ENCODE measurements around the gene TMPRSS15. TPM values are rescaled to one million over a fixed set of nuclear protein-coding genes. Genes with fewer than 3 reads are reported as not detected.

Gene TMPRSS15
- total and polyA plus RNA-seq, 4 donors, result 0.10 to 0.61 (median 0.13) TPM

- H3K36me3 ChIP-seq (ENCODE audit: control insufficient read depth, insufficient read depth, low read length), result no peaks in the 10 kb centered on the region
- no CpG with 5 or more reads among the region's 2 CpGs for WGBS (ENCODE audit: insufficient coverage)
- no peak overlapping the region for H3K4me3 ChIP-seq (ENCODE audit: low read depth, low read length)
- no peaks in the 10 kb centered on the region for H3K9me3 ChIP-seq (ENCODE audit: control insufficient read depth, insufficient read depth, low read length)
- no peaks in the 10 kb centered on the region for H3K4me1 ChIP-seq (ENCODE audit: control insufficient read depth, insufficient read depth, low read length)
- H3K27ac ChIP-seq (ENCODE audit: low read depth, low read length), result no peak overlapping the region
- DNase-seq (ENCODE audit: low read depth in 4 of 6, low spot score in 6 of 6), result no peak
- H3K27me3 ChIP-seq (ENCODE audit: control insufficient read depth, insufficient read depth, low read length), result no peaks in the 10 kb centered on the region
Observed at GRCh38 chr21:18289876-18290275, 113.7 kb downstream of the TMPRSS15 start.

GRCh38 chr21:18285379-18285778, 118.2 kb downstream of the TMPRSS15 start:
- H3K27me3 ChIP-seq (ENCODE audit: control insufficient read depth, insufficient read depth, low read length), result no peaks in the 10 kb centered on the region
- WGBS (ENCODE audit: insufficient coverage), result no CpG with 5 or more reads among the region's 4 CpGs

GRCh38 chr21:18275781-18276180, 127.8 kb downstream of the TMPRSS15 start:
- no peak overlapping the region for H3K4me3 ChIP-seq (ENCODE audit: low read depth, low read length)
- H3K27ac ChIP-seq (ENCODE audit: low read depth, low read length), result no peak overlapping the region
- whole genome bisulfite sequencing (ENCODE audit: insufficient coverage), result no CpG with 5 or more reads among the region's 3 CpGs
- no peak for DNase-seq (ENCODE audit: low read depth in 4 of 6, low spot score in 6 of 6)
- H3K4me1 ChIP-seq (ENCODE audit: control insufficient read depth, insufficient read depth, low read length), result no peaks in the 10 kb centered on the region
- no peaks in the 10 kb centered on the region for H3K9me3 ChIP-seq (ENCODE audit: control insufficient read depth, insufficient read depth, low read length)
- no peaks in the 10 kb centered on the region for H3K36me3 ChIP-seq (ENCODE audit: control insufficient read depth, insufficient read depth, low read length)
- H3K27me3 ChIP-seq (ENCODE audit: control insufficient read depth, insufficient read depth, low read length), result no peaks in the 10 kb centered on the region

More at GRCh38 chr21:18285379-18285778, 118.2 kb downstream of the TMPRSS15 start:
- Histone ChIP-seq H3K4me3 (ENCODE audit: low read depth, low read length) (no peak overlapping the region), H3K36me3 (ENCODE audit: control insufficient read depth, insufficient read depth, low read length) (no peaks in the 10 kb centered on the region), H3K4me1 (ENCODE audit: control insufficient read depth, insufficient read depth, low read length) (no peaks in the 10 kb centered on the region), H3K9me3 (ENCODE audit: control insufficient read depth, insufficient read depth, low read length) (no peaks in the 10 kb centered on the region), H3K27ac (ENCODE audit: low read depth, low read length) (no peak overlapping the region)
- no peak for DNase-seq (ENCODE audit: low read depth in 4 of 6, low spot score in 6 of 6)

GRCh38 chr21:18274370-18274769, 129.2 kb downstream of the TMPRSS15 start:
- Histone ChIP-seq H3K4me3 (ENCODE audit: low read depth, low read length) (no peak overlapping the region), H3K36me3 (ENCODE audit: control insufficient read depth, insufficient read depth, low read length) (no peaks in the 10 kb centered on the region), H3K4me1 (ENCODE audit: control insufficient read depth, insufficient read depth, low read length) (no peaks in the 10 kb centered on the region), H3K27me3 (ENCODE audit: control insufficient read depth, insufficient read depth, low read length) (no peaks in the 10 kb centered on the region), H3K9me3 (ENCODE audit: control insufficient read depth, insufficient read depth, low read length) (no peaks in the 10 kb centered on the region), H3K27ac (ENCODE audit: low read depth, low read length) (no peak overlapping the region)
- no peak for DNase-seq (ENCODE audit: low read depth in 4 of 6, low spot score in 6 of 6)
- 83% methylated on average over 2 of the region's 5 CpGs for whole genome bisulfite sequencing (ENCODE audit: insufficient coverage)

- H3K9me3 ChIP-seq (ENCODE audit: control insufficient read depth, insufficient read depth, low read length), result no peaks in the 10 kb centered on the region
- no peaks in the 10 kb centered on the region for H3K4me1 ChIP-seq (ENCODE audit: control insufficient read depth, insufficient read depth, low read length)
- H3K27me3 ChIP-seq (ENCODE audit: control insufficient read depth, insufficient read depth, low read length), result no peaks in the 10 kb centered on the region
- no peak overlapping the region for H3K27ac ChIP-seq (ENCODE audit: low read depth, low read length)
- DNase-seq (ENCODE audit: low read depth in 4 of 6, low spot score in 6 of 6), result peak in 1 of 6 donors; percentile 43
- H3K36me3 ChIP-seq (ENCODE audit: control insufficient read depth, insufficient read depth, low read length), result no peaks in the 10 kb centered on the region
- H3K4me3 ChIP-seq (ENCODE audit: low read depth, low read length), result no peak overlapping the region
- 100% methylated on average over 2 of the region's 4 CpGs for WGBS (ENCODE audit: insufficient coverage)
Observed at GRCh38 chr21:18273400-18273799, 130.2 kb downstream of the TMPRSS15 start.

- H3K4me1 ChIP-seq (ENCODE audit: control insufficient read depth, insufficient read depth, low read length), result no peaks in the 10 kb centered on the region
- no peaks in the 10 kb centered on the region for H3K27me3 ChIP-seq (ENCODE audit: control insufficient read depth, insufficient read depth, low read length)
- H3K4me3 ChIP-seq (ENCODE audit: low read depth, low read length), result no peak overlapping the region
- H3K27ac ChIP-seq (ENCODE audit: low read depth, low read length), result no peak overlapping the region
- DNase-seq (ENCODE audit: low read depth in 4 of 6, low spot score in 6 of 6), result no peak
- H3K9me3 ChIP-seq (ENCODE audit: control insufficient read depth, insufficient read depth, low read length), result no peaks in the 10 kb centered on the region
- 93% methylated on average over 2 of the region's 7 CpGs for WGBS (ENCODE audit: insufficient coverage)
- H3K36me3 ChIP-seq (ENCODE audit: control insufficient read depth, insufficient read depth, low read length), result no peaks in the 10 kb centered on the region
Observed at GRCh38 chr21:18269856-18270255, 133.7 kb downstream of the TMPRSS15 start.

DNA sequence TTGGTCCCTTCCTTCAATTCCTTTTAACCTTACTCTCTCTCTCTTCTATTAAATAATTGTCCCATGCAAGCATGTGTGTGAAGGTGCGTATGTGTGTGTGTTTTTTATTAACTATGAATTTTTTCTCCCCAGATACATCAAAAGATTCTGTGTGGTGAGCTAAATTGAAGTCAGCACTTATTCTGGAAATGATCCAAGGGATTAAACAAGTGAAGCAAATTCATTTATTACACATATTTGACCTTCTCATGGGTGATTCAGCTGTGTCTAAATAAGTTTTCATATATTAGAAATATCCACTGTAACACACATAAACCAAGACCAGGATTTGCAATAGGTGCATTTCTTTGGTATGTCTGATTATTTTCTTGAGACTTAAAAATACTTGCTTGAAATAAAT, 134.7 kb downstream of the TMPRSS15 start:
- Histone ChIP-seq H3K36me3 (ENCODE audit: control insufficient read depth, insufficient read depth, low read length) (no peaks in the 10 kb centered on the region), H3K9me3 (ENCODE audit: control insufficient read depth, insufficient read depth, low read length) (no peaks in the 10 kb centered on the region), H3K4me1 (ENCODE audit: control insufficient read depth, insufficient read depth, low read length) (no peaks in the 10 kb centered on the region), H3K27ac (ENCODE audit: low read depth, low read length) (no peak overlapping the region), H3K4me3 (ENCODE audit: low read depth, low read length) (no peak overlapping the region), H3K27me3 (ENCODE audit: control insufficient read depth, insufficient read depth, low read length) (no peaks in the 10 kb centered on the region)
- no CpG with 5 or more reads among the region's 1 CpG for WGBS (ENCODE audit: insufficient coverage)
- no peak for DNase-seq (ENCODE audit: low read depth in 4 of 6, low spot score in 6 of 6)

DNA sequence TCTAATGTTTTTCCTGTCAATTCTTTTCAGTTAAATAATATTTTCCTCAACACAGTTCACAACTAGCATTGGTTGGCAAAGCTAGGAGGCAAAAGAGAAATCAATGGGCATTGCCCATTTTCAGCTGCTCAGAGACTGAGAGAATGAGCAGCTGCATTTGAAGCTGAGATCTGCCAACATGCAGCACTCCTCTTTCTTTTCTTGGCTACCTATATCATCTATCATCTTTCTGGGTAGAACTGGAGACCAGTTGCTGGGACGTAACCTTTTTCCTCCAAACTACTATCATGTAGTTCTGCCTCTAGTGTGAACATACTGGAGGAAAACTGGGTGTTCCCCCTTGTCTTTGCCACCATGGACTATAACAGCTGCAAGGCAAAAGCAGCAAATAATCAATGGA, 136.1 kb downstream of the TMPRSS15 start:
- Histone ChIP-seq H3K36me3 (ENCODE audit: control insufficient read depth, insufficient read depth, low read length) (no peaks in the 10 kb centered on the region), H3K4me1 (ENCODE audit: control insufficient read depth, insufficient read depth, low read length) (no peaks in the 10 kb centered on the region), H3K4me3 (ENCODE audit: low read depth, low read length) (no peak overlapping the region), H3K27ac (ENCODE audit: low read depth, low read length) (no peak overlapping the region), H3K27me3 (ENCODE audit: control insufficient read depth, insufficient read depth, low read length) (no peaks in the 10 kb centered on the region), H3K9me3 (ENCODE audit: control insufficient read depth, insufficient read depth, low read length) (no peaks in the 10 kb centered on the region)
- no CpG with 5 or more reads among the region's 1 CpG for WGBS (ENCODE audit: insufficient coverage)
- no peak for DNase-seq (ENCODE audit: low read depth in 4 of 6, low spot score in 6 of 6)

DNA sequence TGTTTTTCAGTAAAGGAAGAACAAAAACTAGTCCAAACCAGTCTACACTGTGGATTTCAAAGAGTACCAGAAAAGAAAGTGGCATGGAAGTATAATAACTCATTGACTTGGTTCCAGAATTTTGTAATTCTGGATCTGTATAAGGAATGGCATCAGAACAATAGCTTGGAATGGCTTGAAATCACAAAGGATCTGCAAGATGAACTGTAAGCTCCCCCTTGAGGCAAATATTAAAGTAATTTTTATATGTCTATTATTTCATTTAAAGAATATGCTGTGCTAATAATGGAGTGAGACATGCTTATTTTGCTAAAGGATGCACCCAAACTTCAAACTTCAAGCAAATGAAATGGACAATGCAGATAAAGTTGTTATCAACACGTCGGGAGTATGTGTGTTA, 137.6 kb downstream of the TMPRSS15 start:
- no peak overlapping the region for H3K27ac ChIP-seq (ENCODE audit: low read depth, low read length)
- H3K27me3 ChIP-seq (ENCODE audit: control insufficient read depth, insufficient read depth, low read length), result no peaks in the 10 kb centered on the region
- H3K4me1 ChIP-seq (ENCODE audit: control insufficient read depth, insufficient read depth, low read length), result no peaks in the 10 kb centered on the region
- H3K4me3 ChIP-seq (ENCODE audit: low read depth, low read length), result no peak overlapping the region
- DNase-seq (ENCODE audit: low read depth in 4 of 6, low spot score in 6 of 6), result no peak
- H3K36me3 ChIP-seq (ENCODE audit: control insufficient read depth, insufficient read depth, low read length), result no peaks in the 10 kb centered on the region
- no peaks in the 10 kb centered on the region for H3K9me3 ChIP-seq (ENCODE audit: control insufficient read depth, insufficient read depth, low read length)
- no CpG with 5 or more reads among the region's 2 CpGs for WGBS (ENCODE audit: insufficient coverage)

DNA sequence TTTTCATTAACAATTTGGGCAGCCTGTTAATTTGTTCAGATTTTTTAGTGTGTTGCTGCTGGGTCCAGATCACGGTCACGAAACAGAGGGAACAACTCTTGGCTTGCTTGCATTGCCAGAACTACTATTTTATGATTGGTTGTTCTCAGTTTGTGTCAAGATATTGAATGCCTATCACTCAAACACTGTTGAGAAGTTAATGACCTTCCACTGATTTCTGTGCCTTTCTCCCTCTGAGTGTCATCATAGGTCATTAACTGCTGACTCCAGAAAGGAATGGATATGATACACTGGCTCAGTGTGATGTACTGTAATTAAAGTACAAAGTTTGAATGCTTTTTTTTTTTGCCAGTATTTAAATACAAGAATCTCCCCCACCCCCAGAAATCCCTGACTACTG, 149.8 kb downstream of the TMPRSS15 start:
- no CpG with 5 or more reads among the region's 2 CpGs for WGBS (ENCODE audit: insufficient coverage)
- H3K27me3 ChIP-seq (ENCODE audit: control insufficient read depth, insufficient read depth, low read length), result no peaks in the 10 kb centered on the region
- H3K36me3 ChIP-seq (ENCODE audit: control insufficient read depth, insufficient read depth, low read length), result no peaks in the 10 kb centered on the region
- no peak overlapping the region for H3K4me3 ChIP-seq (ENCODE audit: low read depth, low read length)
- DNase-seq (ENCODE audit: low read depth in 4 of 6, low spot score in 6 of 6), result no peak
- H3K9me3 ChIP-seq (ENCODE audit: control insufficient read depth, insufficient read depth, low read length), result no peaks in the 10 kb centered on the region
- H3K27ac ChIP-seq (ENCODE audit: low read depth, low read length), result no peak overlapping the region
- no peaks in the 10 kb centered on the region for H3K4me1 ChIP-seq (ENCODE audit: control insufficient read depth, insufficient read depth, low read length)
